HG03039 (cell line): ENCODE measurements around the gene GCA.

Experiments
- ATAC-seq: cut with Tn5 transposase; IDR thresholded peaks from one replicate; pipeline ENCODE4 v1.9.1; 2021; ENCODE audit warnings: mild to moderate bottlenecking, moderate library complexity; ENCODE audit not compliant: unreplicated experiment

GCA gene

GRCh38 chr2:162343824-162344616, at the start of gene GCA:
GCA (plus strand) TSS chr2:162344132; CDS start chr2:162344249, 117 bp downstream.
- ATAC-seq = peak; percentile 99

GRCh38 chr2:162295009-162295408, 48.9 kb upstream of the GCA start:
- ATAC-seq = no peak

GRCh38 chr2:162297925-162298552, 45.9 kb upstream of the GCA start:
- no peak for ATAC-seq

GRCh38 chr2:162298669-162299335, 45.1 kb upstream of the GCA start:
- ATAC-seq = no peak

- ATAC-seq = no peak
These were observed 43.7 kb upstream of the GCA start for GRCh38 chr2:162300266-162300665.

GRCh38 chr2:162301151-162301804, 42.7 kb upstream of the GCA start:
- no peak for ATAC-seq

- no peak for ATAC-seq
These were observed 42.1 kb upstream of the GCA start for GRCh38 chr2:162301877-162302276.

GRCh38 chr2:162305901-162306300, 38.0 kb upstream of the GCA start:
- ATAC-seq = no peak

GRCh38 chr2:162308747-162309503, 35.0 kb upstream of the GCA start:
- no peak for ATAC-seq

- ATAC-seq = no peak
These were observed 31.1 kb upstream of the GCA start for GRCh38 chr2:162312853-162313252.

GRCh38 chr2:162315938-162316337, 28.0 kb upstream of the GCA start:
- no peak for ATAC-seq

GRCh38 chr2:162316590-162316989, 27.3 kb upstream of the GCA start:
- ATAC-seq = no peak

- ATAC-seq = no peak
These were observed 26.7 kb upstream of the GCA start for GRCh38 chr2:162317058-162317742.

- peak; percentile 5 for ATAC-seq
These were observed 26.0 kb upstream of the GCA start for GRCh38 chr2:162317861-162318327.

- peak; percentile 84 for ATAC-seq
These were observed 25.4 kb upstream of the GCA start, which contains the start of gene IFIH1 for GRCh38 chr2:162318328-162319180. IFIH1 (minus strand) TSS chr2:162318684; CDS start chr2:162318307, 377 bp downstream.

- no peak for ATAC-seq
These were observed 22.9 kb upstream of the GCA start for GRCh38 chr2:162320864-162321517.

- no peak for ATAC-seq
These were observed 19.0 kb upstream of the GCA start for GRCh38 chr2:162324953-162325352.

- ATAC-seq = no peak
These were observed 16.7 kb upstream of the GCA start for GRCh38 chr2:162327134-162327769.
